Measurements from ENCODE around the gene ZIC1. TPM values are rescaled to one million over a fixed set of nuclear protein-coding genes. Genes with fewer than 3 reads are reported as not detected.

The ZIC1 gene
- total RNA-seq, 1 experiment from 2014 or later = 31.9 TPM

Other genes starting within 250 kb of the ZIC1 start
- 1.5 and 2.2 TPM in 2 replicates for gene ZIC4, start 2.8 kb upstream of the ZIC1 start, total RNA-seq (2014; rRNA removed; shearing (Covaris generic); ENCODE audit: low replicate concordance)

Measured in MG63 (cell line).